ENCODE measurements around the gene CDKL4.
"Not testable (repeated sequence)": the region's sequence is repeated elsewhere in the genome, so short reads cannot be mapped to it uniquely, and the experiment has no call there.

The CDKL4 gene

GRCh38 chr2:39232141-39232540 is 11.6 kb downstream of the CDKL4 start:
- in situ Hi-C loops (cut with MboI; ENCODE audit: low sequenced_read_pairs) = loop anchor here (10.0 kb wide), 1 partner anchor 167 kb away; no protein-coding TSS in a partner anchor

- in situ Hi-C loops (cut with MboI; ENCODE audit: low sequenced_read_pairs) = no loop called here
Observed at GRCh38 chr2:39228413-39229209, 15.2 kb downstream of the CDKL4 start.

- in situ Hi-C loops (cut with MboI; ENCODE audit: low sequenced_read_pairs) = no loop called here
Observed at GRCh38 chr2:39227628-39228412, 15.9 kb downstream of the CDKL4 start.

GRCh38 chr2:39225567-39225966 is 18.2 kb downstream of the CDKL4 start:
- in situ Hi-C loops (cut with MboI; ENCODE audit: low sequenced_read_pairs) = no loop called here

GRCh38 chr2:39223909-39224308 is 19.9 kb downstream of the CDKL4 start:
- in situ Hi-C loops (cut with MboI; ENCODE audit: low sequenced_read_pairs) = no loop called here

GRCh38 chr2:39221459-39221858 is 22.3 kb downstream of the CDKL4 start:
- in situ Hi-C loops (cut with MboI; ENCODE audit: low sequenced_read_pairs) = no loop called here

GRCh38 chr2:39220136-39220535 is 23.6 kb downstream of the CDKL4 start:
- in situ Hi-C loops (cut with MboI; ENCODE audit: low sequenced_read_pairs) = no loop called here

- in situ Hi-C loops (cut with MboI; ENCODE audit: low sequenced_read_pairs) = no loop called here
Observed at GRCh38 chr2:39218391-39218790, 25.4 kb downstream of the CDKL4 start.

GRCh38 chr2:39217192-39217550 is 26.6 kb downstream of the CDKL4 start:
- in situ Hi-C loops (cut with MboI; ENCODE audit: low sequenced_read_pairs) = no loop called here

GRCh38 chr2:39216346-39217191 is 27.2 kb downstream of the CDKL4 start:
- in situ Hi-C loops (cut with MboI; ENCODE audit: low sequenced_read_pairs) = no loop called here

- in situ Hi-C loops (cut with MboI; ENCODE audit: low sequenced_read_pairs) = no loop called here
Observed at GRCh38 chr2:39215545-39215944, 28.2 kb downstream of the CDKL4 start.

- in situ Hi-C loops (cut with MboI; ENCODE audit: low sequenced_read_pairs) = no loop called here
Observed at GRCh38 chr2:39213015-39213414, 30.8 kb downstream of the CDKL4 start.

GRCh38 chr2:39210846-39211245 is 32.9 kb downstream of the CDKL4 start:
- in situ Hi-C loops (cut with MboI; ENCODE audit: low sequenced_read_pairs) = no loop called here

- in situ Hi-C loops (cut with MboI; ENCODE audit: low sequenced_read_pairs) = no loop called here
Observed at GRCh38 chr2:39203382-39203781, 40.4 kb downstream of the CDKL4 start.

GRCh38 chr2:39202639-39203369 is 41.0 kb downstream of the CDKL4 start:
- in situ Hi-C loops (cut with MboI; ENCODE audit: low sequenced_read_pairs) = no loop called here

GRCh38 chr2:39197003-39197402 is 46.8 kb downstream of the CDKL4 start:
- in situ Hi-C loops (cut with MboI; ENCODE audit: low sequenced_read_pairs) = not testable (repeated sequence)

GRCh38 chr2:39194686-39195085 is 49.1 kb downstream of the CDKL4 start:
- in situ Hi-C loops (cut with MboI; ENCODE audit: low sequenced_read_pairs) = no loop called here

GRCh38 chr2:39188960-39189494 is 54.7 kb downstream of the CDKL4 start:
- in situ Hi-C loops (cut with MboI; ENCODE audit: low sequenced_read_pairs) = no loop called here

- in situ Hi-C loops (cut with MboI; ENCODE audit: low sequenced_read_pairs) = no loop called here
Observed at GRCh38 chr2:39183673-39184072, 60.1 kb downstream of the CDKL4 start.

- in situ Hi-C loops (cut with MboI; ENCODE audit: low sequenced_read_pairs) = no loop called here
Observed at GRCh38 chr2:39181297-39181696, 62.5 kb downstream of the CDKL4 start.
